GM23248 (cell line): ENCODE data around the gene IRF4.

Source experiments
- EZH2 ChIP-seq: fragments of 200-600 bp; sonication (generic); IDR thresholded peaks from 2 replicates; pipeline ENCODE4 v1.6.1; 2018; ENCODE audit warnings: antibody characterized with exemption, mild to moderate bottlenecking; ENCODE audit not compliant: insufficient read depth, poor library complexity, severe bottlenecking
- EZH2phosphoT487 ChIP-seq: fragments of 200-600 bp; sonication (generic); IDR thresholded peaks from 2 replicates; pipeline ENCODE4 v1.6.1; 2018; ENCODE audit warnings: antibody characterized with exemption, moderate library complexity, mild to moderate bottlenecking, low read depth; ENCODE audit not compliant: insufficient read depth

DNA sequence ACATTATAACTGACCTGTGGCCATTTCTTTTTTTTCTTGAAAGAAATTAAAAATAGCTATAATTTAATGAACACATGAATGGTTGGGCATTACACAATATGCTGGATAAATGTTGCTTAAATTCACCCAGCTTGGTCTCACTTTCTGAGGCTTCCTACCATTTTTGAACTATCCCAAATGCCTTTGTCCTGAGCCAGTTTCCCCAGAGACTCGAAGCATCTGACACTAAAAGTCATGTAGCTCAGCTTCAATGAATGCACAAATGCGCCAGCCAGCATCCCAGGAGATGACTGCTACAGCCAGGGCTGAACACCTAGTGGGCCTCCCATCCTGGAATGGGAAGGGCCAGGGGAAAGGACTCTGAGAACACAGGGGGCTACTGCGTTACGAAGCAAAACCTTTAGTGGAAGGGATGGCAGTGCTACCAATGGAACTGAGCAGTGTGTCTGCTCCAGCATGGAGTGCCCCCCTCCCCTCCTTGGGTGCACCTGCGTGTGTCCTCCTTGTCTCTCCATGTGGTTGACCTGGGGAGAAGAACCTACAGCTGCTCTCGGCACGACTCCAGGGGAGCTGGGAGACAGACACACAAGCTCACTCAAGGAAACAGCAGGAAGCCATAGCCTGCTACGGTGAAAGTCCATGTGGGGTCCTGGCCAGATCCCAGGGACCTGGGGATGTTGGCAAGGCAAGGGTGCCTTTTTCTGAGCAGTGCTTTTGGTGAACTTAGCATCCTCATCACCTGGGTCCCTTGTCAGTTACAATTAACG is 60.9 kb downstream of the IRF4 start:
- TF ChIP-seq EZH2: no peak
- TF ChIP-seq EZH2phosphoT487: no peak
